ENCODE data around the gene BRAT1. TPM values are rescaled to one million over a fixed set of nuclear protein-coding genes. Genes with fewer than 3 reads are reported as not detected.

BRAT1 gene
- polyA plus RNA-seq, 1 donor from 2014 or later, result 39.4 TPM

DNA sequence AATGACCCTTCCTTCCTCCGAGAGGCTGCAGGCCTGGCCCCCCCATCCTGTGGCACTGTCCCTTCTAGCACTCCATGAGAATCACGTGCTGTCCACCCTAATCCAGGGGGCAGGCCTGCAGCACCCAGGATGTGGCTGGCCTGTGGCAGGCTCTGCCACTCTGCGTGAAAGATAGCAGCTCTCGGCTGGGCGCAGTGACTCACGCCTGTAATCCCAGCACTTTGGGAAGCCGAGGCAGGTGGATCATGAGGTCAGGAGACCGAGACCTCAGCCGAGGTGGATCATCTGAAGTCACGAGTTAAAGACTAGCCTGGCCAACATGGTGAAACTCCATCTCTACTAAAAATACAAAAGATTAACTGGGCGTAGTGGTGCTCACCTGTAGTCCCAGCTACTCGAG is 54.6 kb downstream of the BRAT1 start:
- Mint-ChIP-seq H3K9me3 (no peaks in the 10 kb centered on the region), H3K4me1 (peaks cover 0 to 5% (median 0%) of the 10 kb centered on the region in 3 donors), H3K36me3 (no peaks in the 10 kb centered on the region), H3K4me3 (no peak overlapping the region), H3K27me3 (peaks cover 9% of the 10 kb centered on the region), H3K27ac (no peak overlapping the region)

DNA sequence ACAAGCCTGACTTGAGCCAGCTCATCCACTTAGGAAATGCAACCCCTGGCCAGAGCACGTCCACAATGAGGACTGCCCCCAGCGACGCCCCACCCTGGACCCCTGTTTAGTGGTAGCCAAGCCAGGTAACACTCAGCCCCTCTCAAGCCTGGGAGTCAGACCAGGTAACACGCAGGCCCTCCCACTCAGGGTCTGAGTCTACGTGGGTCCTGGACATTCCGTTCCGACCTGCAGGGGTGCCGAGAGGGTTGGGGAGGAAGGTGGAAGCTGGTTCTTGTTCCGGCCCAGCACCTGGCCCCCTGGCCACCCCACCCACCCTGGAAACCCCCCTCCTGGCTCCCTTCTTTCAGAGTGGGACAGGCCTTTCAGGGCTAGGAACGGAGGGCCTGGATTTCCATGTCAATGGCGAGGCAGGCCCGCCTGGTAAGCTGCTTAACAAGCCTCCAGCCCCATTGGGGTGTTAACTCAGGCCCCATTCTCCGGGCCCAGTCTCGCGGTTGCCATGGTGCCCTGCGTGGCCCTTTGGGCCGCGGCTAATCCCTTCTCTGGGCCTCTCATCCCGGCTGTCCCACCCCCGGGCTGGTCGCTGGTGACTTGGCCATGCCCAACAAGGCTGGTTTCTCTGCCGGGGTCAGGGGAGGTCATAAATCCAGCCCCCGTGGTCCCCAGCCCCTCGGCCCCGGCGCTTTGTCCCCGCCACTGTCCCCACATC is 55.4 kb downstream of the BRAT1 start:
- Mint-ChIP-seq H3K4me3 (no peak overlapping the region), H3K36me3 (no peaks in the 10 kb centered on the region), H3K27me3 (peaks cover 9% of the 10 kb centered on the region), H3K9me3 (no peaks in the 10 kb centered on the region), H3K27ac (no peak overlapping the region), H3K4me1 (peaks cover 0 to 5% (median 0%) of the 10 kb centered on the region in 3 donors)

DNA sequence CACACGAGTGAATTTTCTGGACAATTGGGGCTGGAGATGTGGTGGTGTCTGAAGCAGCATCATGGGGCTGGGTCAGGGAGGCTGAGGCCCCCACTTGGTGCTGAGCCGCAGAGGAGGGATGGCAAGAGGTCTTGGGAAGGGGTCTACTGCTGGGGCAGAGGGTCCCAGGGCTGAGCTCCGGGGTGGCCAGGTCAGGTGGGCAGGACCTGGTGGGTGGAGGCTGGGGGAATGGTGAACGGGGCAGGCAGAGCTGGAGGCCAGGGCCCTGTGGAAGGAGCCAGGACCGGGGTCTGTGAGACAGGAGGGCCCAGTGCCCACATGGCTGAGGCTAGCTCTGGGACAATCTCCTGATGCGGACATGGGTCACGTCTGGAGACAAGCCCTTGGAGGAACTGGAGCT is 56.1 kb downstream of the BRAT1 start:
- H3K9me3 Mint-ChIP-seq, result peaks cover 0 to 2% (median 0%) of the 10 kb centered on the region in 3 donors
- no peak overlapping the region for H3K4me3 Mint-ChIP-seq
- no peaks in the 10 kb centered on the region for H3K36me3 Mint-ChIP-seq
- H3K4me1 Mint-ChIP-seq, result peaks cover 0 to 5% (median 0%) of the 10 kb centered on the region in 3 donors
- peak overlapping the region in 1 of 3 donors; percentile 71 for H3K27ac Mint-ChIP-seq
- peaks cover 9% of the 10 kb centered on the region for H3K27me3 Mint-ChIP-seq

DNA sequence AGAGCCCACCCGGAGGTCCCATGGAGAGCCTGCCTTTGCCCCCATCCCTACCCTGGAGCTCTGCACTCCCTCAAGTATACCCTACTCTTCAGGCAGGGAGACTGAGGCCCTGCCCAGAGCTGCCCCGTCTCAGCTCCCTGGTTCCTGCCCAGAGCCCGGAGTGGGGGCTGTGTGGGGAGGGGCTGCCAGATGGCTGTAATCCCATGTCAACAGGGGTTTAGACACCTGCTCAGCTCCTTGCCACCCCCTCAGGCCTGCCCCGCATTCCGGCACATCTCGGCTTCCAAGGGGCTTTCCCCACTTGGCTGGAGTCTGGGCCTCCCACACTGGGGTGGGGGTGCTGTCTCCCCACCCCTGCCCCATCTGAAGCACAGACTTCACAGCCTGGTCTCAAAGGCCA is 56.6 kb downstream of the BRAT1 start:
- Mint-ChIP-seq H3K4me1 (peaks cover 0 to 5% (median 0%) of the 10 kb centered on the region in 3 donors), H3K27ac (no peak overlapping the region), H3K9me3 (peaks cover 0 to 2% (median 0%) of the 10 kb centered on the region in 3 donors), H3K36me3 (no peaks in the 10 kb centered on the region), H3K27me3 (peaks cover 9% of the 10 kb centered on the region), H3K4me3 (no peak overlapping the region)

DNA sequence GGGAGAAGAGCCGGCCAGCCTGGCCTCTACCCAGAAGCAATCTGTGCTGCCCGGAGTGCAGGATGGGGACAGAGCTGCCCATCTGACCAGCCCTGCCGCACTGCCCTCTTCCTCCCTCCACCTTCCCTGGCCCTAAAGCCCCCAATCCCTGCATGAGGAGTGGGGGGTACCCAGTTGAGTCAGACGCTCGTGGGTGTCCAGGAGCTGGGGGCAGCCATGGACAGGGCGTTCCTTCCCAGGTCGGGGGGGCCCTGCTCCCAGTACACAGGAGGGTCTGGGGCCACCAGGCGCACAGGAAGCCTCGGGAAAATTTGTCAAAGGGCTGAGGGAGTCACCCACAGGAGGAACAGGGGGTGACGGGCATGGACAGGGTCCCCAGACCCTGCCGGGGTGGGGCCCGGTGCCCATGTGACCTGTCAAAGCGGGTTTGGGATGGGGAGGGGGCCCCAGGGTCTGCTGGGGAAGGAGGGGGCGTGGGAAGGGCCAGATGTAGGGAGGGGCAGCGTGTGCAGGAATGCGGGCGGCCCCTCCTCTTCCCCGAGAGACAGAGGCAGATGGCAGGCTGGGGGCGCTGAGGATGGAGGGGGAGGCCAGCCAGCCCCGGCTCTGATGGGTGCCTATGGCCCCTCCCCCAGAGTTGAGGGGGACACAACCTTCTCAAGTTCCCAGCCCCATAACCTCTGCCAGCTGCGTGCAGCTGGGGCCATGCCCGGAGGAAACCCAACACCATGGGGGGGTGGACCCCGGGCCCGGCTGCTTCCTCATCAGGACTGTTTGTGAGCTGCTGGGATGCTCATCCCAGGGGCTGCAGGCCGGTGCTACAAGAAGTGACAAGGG is 57.6 kb downstream of the BRAT1 start:
- H3K9me3 Mint-ChIP-seq, result peaks cover 0 to 2% (median 0%) of the 10 kb centered on the region in 3 donors
- H3K4me3 Mint-ChIP-seq, result peak overlapping the region in 1 of 4 donors; percentile 60
- no peak overlapping the region for H3K27ac Mint-ChIP-seq
- H3K36me3 Mint-ChIP-seq, result no peaks in the 10 kb centered on the region
- peaks cover 0 to 5% (median 0%) of the 10 kb centered on the region in 3 donors for H3K4me1 Mint-ChIP-seq
- H3K27me3 Mint-ChIP-seq, result peaks cover 9% of the 10 kb centered on the region

DNA sequence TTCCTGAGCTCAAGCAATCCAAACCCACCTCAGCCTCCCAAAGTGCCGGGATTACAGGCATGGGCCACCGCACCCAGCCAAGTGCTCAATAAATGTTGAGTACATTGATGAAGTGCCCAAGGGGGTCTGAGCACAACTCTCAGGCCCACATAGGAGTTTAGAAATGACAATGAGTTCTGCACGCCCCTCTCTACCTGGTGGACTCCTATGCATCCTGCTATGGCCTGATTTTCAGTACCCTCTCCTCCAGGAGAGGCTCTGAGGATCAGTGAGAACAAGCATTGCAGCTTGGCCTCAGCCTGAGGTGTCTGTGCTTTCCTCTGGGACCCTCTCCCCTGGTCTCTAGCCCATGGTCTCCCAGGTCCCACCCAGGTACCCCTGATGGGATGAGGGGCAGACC is 58.3 kb downstream of the BRAT1 start:
- Mint-ChIP-seq H3K4me3 (peak overlapping the region in 1 of 4 donors; percentile 60), H3K27me3 (peaks cover 9% of the 10 kb centered on the region), H3K4me1 (peaks cover 0 to 5% (median 0%) of the 10 kb centered on the region in 3 donors), H3K36me3 (no peaks in the 10 kb centered on the region), H3K27ac (no peak overlapping the region), H3K9me3 (peaks cover 0 to 2% (median 0%) of the 10 kb centered on the region in 3 donors)

DNA sequence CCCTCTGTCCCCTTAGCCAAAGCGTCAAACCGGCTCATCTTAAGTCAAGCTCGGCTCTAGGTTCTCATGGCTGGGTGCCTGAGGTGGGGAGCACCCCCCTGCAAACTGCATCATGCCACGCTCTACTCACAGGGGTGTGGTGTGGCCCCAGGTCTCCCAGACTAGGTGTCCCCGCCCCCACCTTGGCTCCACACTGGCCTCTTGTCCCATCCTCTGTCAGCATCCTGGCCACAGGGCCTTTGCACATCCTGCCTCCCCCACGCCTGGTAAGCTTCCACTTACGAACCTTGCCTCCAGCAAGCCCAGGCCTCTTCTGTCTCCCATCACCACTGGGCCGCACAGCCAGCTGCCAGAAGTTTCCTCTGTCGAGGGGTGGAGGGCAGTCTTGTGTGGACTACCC is 58.9 kb downstream of the BRAT1 start:
- H3K36me3 Mint-ChIP-seq, result no peaks in the 10 kb centered on the region
- H3K4me1 Mint-ChIP-seq, result peaks cover 0 to 5% (median 0%) of the 10 kb centered on the region in 3 donors
- H3K27ac Mint-ChIP-seq, result no peak overlapping the region

DNA sequence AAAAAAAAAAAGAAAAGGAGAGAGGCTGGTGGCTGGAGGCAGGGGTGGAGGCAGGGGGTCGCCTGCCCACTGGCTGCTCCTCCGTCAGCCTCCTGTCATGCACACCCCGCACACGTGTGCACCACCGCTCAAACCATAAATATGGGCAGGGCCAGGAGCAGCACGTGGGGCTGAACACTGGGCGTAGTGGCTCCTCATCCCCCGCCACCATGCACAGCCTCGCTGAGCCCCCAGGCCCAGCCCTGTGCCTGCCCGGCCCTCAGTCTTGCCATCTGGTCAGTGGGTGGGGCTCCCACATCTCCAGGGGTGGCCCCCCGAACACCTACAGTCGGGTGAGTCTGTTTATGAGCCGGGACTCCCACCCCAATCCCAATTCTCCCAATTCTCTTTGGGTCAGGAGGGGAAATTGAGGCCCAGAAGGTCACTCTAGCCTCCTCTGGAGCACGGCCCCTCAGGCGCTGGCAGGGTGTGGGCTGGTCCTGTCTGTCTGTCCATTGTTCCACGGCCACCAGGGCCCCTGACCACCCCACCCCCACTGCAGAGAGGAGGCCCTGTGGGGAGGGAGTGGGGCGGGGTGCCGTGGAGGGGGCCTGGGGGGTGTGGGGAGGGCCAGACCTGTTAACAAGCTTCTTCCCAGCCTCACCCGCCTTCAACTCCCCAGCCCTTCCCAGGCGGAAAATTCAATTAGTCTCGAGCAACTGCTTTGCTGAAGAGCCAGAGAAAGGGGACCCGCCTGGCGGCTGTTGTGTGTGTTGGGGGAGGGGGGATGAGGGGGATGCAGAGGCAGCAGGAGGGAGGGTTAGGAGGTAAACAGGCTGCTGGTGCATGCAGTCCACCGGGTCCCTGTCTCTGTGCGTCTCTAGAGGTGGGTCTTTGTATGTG is 59.7 kb downstream of the BRAT1 start:
- Mint-ChIP-seq H3K4me1 (peaks cover 0 to 5% (median 0%) of the 10 kb centered on the region in 3 donors), H3K4me3 (no peak overlapping the region), H3K27me3 (peaks cover 9% of the 10 kb centered on the region), H3K9me3 (peaks cover 0 to 2% (median 0%) of the 10 kb centered on the region in 3 donors), H3K27ac (no peak overlapping the region), H3K36me3 (no peaks in the 10 kb centered on the region)

More for the DNA sequence above, 58.9 kb downstream of the BRAT1 start:
- H3K4me3 Mint-ChIP-seq, result no peak overlapping the region
- H3K9me3 Mint-ChIP-seq, result peaks cover 0 to 2% (median 0%) of the 10 kb centered on the region in 3 donors
- peaks cover 9% of the 10 kb centered on the region for H3K27me3 Mint-ChIP-seq

DNA sequence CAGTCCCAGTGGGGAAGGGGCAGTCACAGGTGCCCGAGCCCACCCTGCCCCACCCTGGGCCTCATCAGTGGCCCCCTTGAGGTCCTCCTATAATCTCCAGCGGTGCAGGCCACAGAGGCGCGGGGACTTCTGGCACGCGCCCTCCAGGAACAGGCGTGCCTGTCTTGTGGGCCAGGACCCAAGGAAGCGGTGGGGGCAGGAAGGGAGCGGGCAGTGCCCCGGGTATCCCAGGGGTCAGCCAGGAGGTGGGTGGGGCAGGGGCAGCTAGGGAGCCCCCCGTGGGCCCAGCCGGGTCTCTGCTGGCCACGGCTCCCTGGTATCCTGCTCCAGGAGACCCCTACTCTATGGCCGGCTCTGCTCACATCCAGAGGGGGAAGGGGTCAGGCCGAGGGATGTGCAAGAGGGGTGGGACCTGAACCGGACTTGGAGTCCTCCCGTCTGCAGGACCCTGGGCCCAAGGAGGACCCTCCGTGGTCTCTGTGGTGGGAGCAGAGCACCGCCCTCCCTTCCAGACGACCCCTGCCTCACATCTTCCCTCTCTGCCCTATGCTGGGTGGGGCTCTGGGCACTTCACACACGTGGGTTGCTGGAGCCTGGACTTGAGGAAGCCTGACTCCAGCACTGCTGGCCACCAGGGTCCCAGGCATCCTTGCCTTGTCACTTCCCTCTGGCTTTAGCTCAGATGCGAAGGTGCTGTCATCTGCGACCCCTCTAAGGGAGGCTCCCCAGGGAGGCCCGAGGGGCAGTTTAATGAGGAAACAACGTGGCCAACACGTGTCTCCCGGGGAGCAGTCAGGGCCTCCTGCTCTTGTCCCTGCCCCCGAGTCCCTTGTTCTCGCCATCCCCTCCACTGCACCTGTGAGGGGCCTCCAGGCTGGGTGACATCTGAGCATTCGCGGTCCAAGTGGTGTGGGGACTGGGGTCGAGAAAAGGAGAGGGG is 60.9 kb downstream of the BRAT1 start:
- Mint-ChIP-seq H3K9me3 (peaks cover 0 to 2% (median 0%) of the 10 kb centered on the region in 3 donors), H3K27me3 (peaks cover 9% of the 10 kb centered on the region), H3K4me1 (peaks cover 0 to 5% (median 0%) of the 10 kb centered on the region in 3 donors), H3K36me3 (no peaks in the 10 kb centered on the region), H3K4me3 (no peak overlapping the region), H3K27ac (no peak overlapping the region)

DNA sequence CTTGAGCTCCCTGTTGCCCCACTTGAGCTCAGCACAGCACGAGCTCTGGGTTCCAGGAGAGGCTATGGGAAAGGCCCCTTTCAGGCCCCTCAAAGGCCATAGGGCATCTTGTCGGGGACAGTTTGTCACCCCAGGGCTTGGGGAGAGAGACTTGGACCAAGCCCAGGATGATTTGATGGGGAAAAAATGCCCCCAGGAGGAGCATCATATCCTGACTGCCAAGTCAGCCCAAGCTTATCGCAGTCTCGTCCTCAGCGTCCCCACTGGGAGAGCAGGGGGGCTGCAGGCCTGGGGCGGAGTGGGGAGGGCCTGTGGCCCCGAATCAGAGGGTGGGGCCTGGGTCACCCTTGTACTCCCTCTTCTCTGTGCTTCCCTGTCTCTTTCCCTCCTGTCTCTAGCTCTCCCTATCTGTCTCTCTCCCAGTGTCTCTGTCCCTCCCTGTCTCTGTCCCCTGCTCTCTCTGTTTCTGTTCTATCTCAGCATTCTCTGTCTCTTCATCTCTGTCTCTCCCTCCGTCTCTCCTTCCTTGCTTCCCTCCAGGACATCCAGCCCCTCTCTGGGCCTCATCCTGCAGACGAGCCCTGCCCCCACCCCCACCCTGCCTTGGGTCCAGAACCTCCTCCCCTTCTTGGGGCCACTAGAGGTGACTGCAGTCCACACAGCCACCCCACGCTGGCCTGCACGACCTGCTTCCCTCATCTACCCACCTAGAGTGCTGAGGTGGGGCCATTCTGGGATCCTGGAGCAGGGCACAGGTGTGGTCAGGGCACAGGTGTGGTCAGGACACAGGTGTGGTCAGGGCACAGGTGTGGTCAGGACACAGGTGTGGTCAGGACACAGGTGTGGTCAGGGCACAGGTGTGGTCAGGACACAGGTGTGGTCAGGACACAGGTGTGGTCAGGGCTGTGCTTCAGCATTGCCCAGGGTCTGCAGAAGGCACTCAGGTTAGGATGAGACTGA is 61.8 kb downstream of the BRAT1 start:
- no peaks in the 10 kb centered on the region for H3K36me3 Mint-ChIP-seq
- peaks cover 1 to 5% (median 2%) of the 10 kb centered on the region in 3 donors for H3K4me1 Mint-ChIP-seq
- no peak overlapping the region for H3K27ac Mint-ChIP-seq
- peaks cover 0 to 2% (median 0%) of the 10 kb centered on the region in 3 donors for H3K9me3 Mint-ChIP-seq
- peaks cover 13% of the 10 kb centered on the region for H3K27me3 Mint-ChIP-seq
- no peak overlapping the region for H3K4me3 Mint-ChIP-seq

DNA sequence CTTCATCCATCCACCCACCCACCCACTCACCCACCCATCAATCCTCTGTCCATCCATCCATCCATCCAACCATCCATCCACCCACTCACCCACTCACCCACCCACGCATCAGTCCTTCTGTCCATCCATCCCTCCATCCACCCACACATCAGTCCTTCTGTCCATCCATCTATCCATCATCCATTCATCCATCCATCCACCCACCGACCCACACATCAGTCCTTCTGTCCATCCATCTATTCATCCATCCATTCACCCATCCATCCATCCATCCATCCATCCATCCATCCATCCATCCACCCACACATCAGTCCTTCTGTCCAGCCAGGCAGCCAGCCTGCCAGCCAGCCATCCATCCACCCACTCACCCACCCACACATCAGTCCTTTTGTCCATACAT is 63.3 kb downstream of the BRAT1 start:
- Mint-ChIP-seq H3K27me3 (peaks cover 9% of the 10 kb centered on the region), H3K4me3 (peak overlapping the region in 1 of 4 donors; percentile 4), H3K36me3 (no peaks in the 10 kb centered on the region), H3K9me3 (peaks cover 0 to 2% (median 0%) of the 10 kb centered on the region in 3 donors), H3K4me1 (peaks cover under 1 to 2% (median 1%) of the 10 kb centered on the region in 3 donors), H3K27ac (no peak overlapping the region)

DNA sequence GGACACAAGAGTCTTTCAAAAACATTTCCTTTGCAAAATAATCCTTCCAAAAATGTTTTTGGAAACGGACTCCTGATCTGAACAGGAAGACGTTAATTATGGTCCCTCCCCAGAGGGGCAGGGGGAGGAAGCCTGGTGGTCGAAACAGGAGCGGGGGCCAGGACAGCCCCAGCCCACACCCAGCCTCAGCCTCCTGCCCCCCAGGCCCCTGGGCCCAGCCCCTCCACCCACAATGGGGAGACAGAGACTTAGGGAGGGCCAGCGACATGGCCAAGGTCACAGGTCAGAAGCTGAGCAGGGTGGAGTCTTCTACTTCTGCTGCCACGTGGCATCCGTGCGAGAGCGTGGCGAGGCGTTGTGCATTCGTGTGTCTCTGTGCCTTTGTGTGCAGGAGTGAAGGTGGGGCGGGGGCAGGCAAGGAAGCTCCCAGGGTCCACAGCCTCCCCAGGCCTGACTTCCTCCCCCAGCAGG is 65.1 kb downstream of the BRAT1 start:
- Mint-ChIP-seq H3K9me3 (peaks cover 0 to 2% (median 0%) of the 10 kb centered on the region in 3 donors), H3K36me3 (no peaks in the 10 kb centered on the region), H3K27me3 (peaks cover 5% of the 10 kb centered on the region), H3K27ac (no peak overlapping the region), H3K4me3 (peak overlapping the region in 1 of 4 donors; percentile 78), H3K4me1 (peaks cover 0 to 2% (median 1%) of the 10 kb centered on the region in 3 donors)

DNA sequence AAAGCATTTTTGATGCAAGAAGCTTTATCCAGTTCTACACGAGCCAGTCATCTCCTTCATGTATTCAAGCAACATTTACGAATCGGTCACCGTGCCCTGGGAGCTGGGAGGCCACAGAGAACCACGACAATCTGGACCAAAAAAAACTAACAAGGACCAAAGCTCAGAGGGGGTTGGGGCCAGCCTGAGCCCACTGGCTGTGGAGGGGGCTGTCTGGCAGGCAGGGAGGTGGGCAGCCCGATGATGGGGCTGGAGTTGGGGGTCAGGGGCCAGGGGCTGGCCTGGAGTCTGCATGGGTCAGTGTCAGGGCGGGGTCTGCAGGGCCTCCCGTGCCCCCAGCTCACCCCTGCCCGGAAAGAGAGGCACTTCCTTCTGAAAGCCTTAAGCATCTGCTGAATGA is 66.6 kb downstream of the BRAT1 start:
- Mint-ChIP-seq H3K27me3 (peaks cover 5% of the 10 kb centered on the region), H3K4me3 (no peak overlapping the region), H3K36me3 (no peaks in the 10 kb centered on the region), H3K27ac (no peak overlapping the region), H3K9me3 (no peaks in the 10 kb centered on the region), H3K4me1 (peaks cover 0 to 2% (median 1%) of the 10 kb centered on the region in 3 donors)

All from IgD-negative memory B cell (primary cell).